GM23338 (cell line): ENCODE measurements around the gene PPP2R1B. TPM values are rescaled to one million over a fixed set of nuclear protein-coding genes. Genes with fewer than 3 reads are reported as not detected.

Experiments
- ATAC-seq: fragments of 200-7000 bp; cut with Tn5 transposase; 3 replicates; pipeline ENCODE4 v1.9.1; 2020
- DNase-seq: peaks from one replicate; pipeline ENCODE4 v3.0.0-alpha.2; 2015; ENCODE audit warnings: low spot score
- H2AFZ ChIP-seq: fragments of 200-600 bp; sonication (generic); 2 replicates; pipeline ENCODE4 v1.8.0; 2016; ENCODE audit warnings: antibody characterized with exemption, mild to moderate bottlenecking, moderate library complexity
- H3F3A ChIP-seq: fragments of 200-600 bp; sonication (generic); replicated peaks from 2 replicates; pipeline ENCODE4 v1.8.0; 2017; ENCODE audit warnings: antibody characterized with exemption, mixed run types, low read depth
- H3K27ac ChIP-seq: fragments of 200-600 bp; sonication (generic); 2 replicates; pipeline ENCODE4 v1.6.1; 2016; ENCODE audit warnings: low read depth
- H3K27me3 ChIP-seq: fragments of 200-600 bp; sonication (generic); 2 replicates; pipeline ENCODE4 v1.8.0; 2016; ENCODE audit warnings: mild to moderate bottlenecking, mixed run types, moderate library complexity; ENCODE audit not compliant: insufficient read depth
- H3K36me3 ChIP-seq: fragments of 200-600 bp; sonication (generic); 2 replicates; pipeline ENCODE4 v1.8.0; 2016; ENCODE audit warnings: mild to moderate bottlenecking; ENCODE audit not compliant: insufficient read depth
- H3K4me1 ChIP-seq: fragments of 200-600 bp; sonication (generic); 2 replicates; pipeline ENCODE4 v1.8.0; 2016; ENCODE audit warnings: mild to moderate bottlenecking, moderate library complexity; ENCODE audit not compliant: insufficient read depth
- H3K4me2 ChIP-seq: fragments of 200-600 bp; sonication (generic); 2 replicates; pipeline ENCODE4 v1.7.1; 2017; ENCODE audit warnings: mixed run types
- H3K4me3 ChIP-seq: fragments of 200-600 bp; sonication (generic); 2 replicates; pipeline ENCODE4 v1.6.1; 2016; ENCODE audit warnings: mixed run types
- H3K79me2 ChIP-seq: fragments of 200-600 bp; sonication (generic); replicated peaks from 2 replicates; pipeline ENCODE4 v1.8.0; 2017; ENCODE audit warnings: mild to moderate bottlenecking; ENCODE audit not compliant: insufficient read depth
- H3K9me2 ChIP-seq: fragments of 200-600 bp; sonication (generic); 2 replicates; pipeline ENCODE4 v1.8.0; 2017; ENCODE audit not compliant: insufficient read depth
- H4K20me1 ChIP-seq: fragments of 200-600 bp; sonication (generic); replicated peaks from 2 replicates; pipeline ENCODE4 v1.8.0; 2017; ENCODE audit warnings: mild to moderate bottlenecking; ENCODE audit not compliant: insufficient read depth
- H3K27ac Mint-ChIP-seq: 2 replicates; pipeline ENCODE4 v1.8.0; 2020; ENCODE audit warnings: inconsistent platforms, mild to moderate bottlenecking, moderate library complexity, mixed read lengths
- H3K27me3 Mint-ChIP-seq: 3 replicates; pipeline ENCODE4 v1.8.0; 2022; ENCODE audit warnings: low read depth, mild to moderate bottlenecking, moderate library complexity, mixed read lengths, inconsistent platforms; ENCODE audit not compliant: insufficient read depth, poor library complexity
- H3K36me3 Mint-ChIP-seq: 3 replicates; pipeline ENCODE4 v1.8.0; 2021; ENCODE audit warnings: low read depth, mild to moderate bottlenecking, inconsistent platforms, moderate library complexity, mixed read lengths
- H3K4me1 Mint-ChIP-seq: 3 replicates; pipeline ENCODE4 v1.8.0; 2020; ENCODE audit warnings: mild to moderate bottlenecking, inconsistent platforms, mixed read lengths
- H3K4me3 Mint-ChIP-seq: 3 replicates; pipeline ENCODE4 v1.8.0; 2021; ENCODE audit warnings: moderate library complexity, mild to moderate bottlenecking, inconsistent platforms, mixed read lengths
- H3K9me3 Mint-ChIP-seq: 3 replicates; pipeline ENCODE4 v1.8.0; 2020; ENCODE audit warnings: moderate library complexity, mild to moderate bottlenecking, inconsistent platforms, mixed read lengths
- JUNB ChIP-seq: IDR thresholded peaks from one replicate; pipeline ENCODE4 v1.6.1; 2016; ENCODE audit warnings: antibody characterized with exemption; ENCODE audit not compliant: unreplicated experiment
- polyA plus RNA-seq: library from polyadenylated mRNA; unstranded; fragments of >200 nt; fragmentation: Nextera tagmentation; extraction: Ambion mirVana; gene quantifications from 2 replicates; pipeline ENCODE4 v1.2.1, GENCODE V29; 2016
- total RNA-seq: library from RNA; depleted of rRNA; stranded (reverse); fragments of >200 nt; shearing (Covaris generic); gene quantifications from 2 replicates; pipeline ENCODE4 v1.2.3, GENCODE V29; 2014
- TF ChIP-seq, protein P1 (sequence below): fragments of 250-450 bp; sonication (Bioruptor Pico); IDR thresholded peaks from 2 replicates; pipeline ENCODE4 v1.5.0; 2020; ENCODE audit warnings: mild to moderate bottlenecking, moderate library complexity
- TF ChIP-seq, protein P2 (sequence below), 2 experiments: fragments of 200-600 bp in 1 of 2; sonication (generic) in 1 of 2; conservative IDR thresholded peaks; 2 replicates each; pipeline versions ENCODE4 v1.5.1 to v1.6.1; 2016 to 2017; ENCODE audit warnings: antibody characterized with exemption in 2 of 2, low read depth in 2 of 2, mild to moderate bottlenecking in 2 of 2, moderate library complexity in 1 of 2

PPP2R1B gene
- total and polyA plus RNA-seq, 2 experiments from 2014 or later: 18.5 to 82.0 TPM

DNA sequence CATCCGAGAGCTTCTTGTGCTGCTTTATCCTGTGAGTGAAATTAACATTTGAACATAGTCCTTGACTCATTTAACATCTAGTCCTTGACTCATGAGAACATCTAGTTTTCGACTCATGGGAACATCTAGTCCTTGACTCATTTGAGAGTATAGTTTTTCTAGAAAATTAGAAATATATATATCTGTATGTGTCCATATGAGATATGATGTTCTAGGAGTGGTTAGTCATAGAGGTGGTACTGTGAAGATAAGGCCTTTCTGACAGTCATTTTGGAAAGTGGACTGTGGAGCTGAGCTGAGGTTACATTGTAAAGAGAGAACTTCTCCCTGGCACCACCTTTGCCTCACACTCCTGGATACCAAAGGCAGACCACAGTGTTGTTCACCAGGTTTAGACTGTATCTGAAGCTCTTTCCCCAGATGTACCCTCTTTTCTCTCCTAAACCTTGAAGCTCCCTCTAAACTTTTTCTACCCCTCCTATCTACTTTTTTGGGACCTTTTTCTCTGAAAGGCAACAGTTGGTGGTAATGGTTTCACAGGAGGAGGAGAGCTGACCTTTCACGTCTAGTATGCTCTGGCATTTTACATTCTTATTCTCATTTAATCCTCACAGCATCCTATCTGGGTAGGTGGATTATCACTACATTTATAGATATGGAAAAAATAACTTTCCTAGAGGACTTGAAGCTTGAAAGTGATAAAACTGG lies 67.2 kb downstream of the PPP2R1B start (continued):
- TF ChIP-seq, protein P1, sequence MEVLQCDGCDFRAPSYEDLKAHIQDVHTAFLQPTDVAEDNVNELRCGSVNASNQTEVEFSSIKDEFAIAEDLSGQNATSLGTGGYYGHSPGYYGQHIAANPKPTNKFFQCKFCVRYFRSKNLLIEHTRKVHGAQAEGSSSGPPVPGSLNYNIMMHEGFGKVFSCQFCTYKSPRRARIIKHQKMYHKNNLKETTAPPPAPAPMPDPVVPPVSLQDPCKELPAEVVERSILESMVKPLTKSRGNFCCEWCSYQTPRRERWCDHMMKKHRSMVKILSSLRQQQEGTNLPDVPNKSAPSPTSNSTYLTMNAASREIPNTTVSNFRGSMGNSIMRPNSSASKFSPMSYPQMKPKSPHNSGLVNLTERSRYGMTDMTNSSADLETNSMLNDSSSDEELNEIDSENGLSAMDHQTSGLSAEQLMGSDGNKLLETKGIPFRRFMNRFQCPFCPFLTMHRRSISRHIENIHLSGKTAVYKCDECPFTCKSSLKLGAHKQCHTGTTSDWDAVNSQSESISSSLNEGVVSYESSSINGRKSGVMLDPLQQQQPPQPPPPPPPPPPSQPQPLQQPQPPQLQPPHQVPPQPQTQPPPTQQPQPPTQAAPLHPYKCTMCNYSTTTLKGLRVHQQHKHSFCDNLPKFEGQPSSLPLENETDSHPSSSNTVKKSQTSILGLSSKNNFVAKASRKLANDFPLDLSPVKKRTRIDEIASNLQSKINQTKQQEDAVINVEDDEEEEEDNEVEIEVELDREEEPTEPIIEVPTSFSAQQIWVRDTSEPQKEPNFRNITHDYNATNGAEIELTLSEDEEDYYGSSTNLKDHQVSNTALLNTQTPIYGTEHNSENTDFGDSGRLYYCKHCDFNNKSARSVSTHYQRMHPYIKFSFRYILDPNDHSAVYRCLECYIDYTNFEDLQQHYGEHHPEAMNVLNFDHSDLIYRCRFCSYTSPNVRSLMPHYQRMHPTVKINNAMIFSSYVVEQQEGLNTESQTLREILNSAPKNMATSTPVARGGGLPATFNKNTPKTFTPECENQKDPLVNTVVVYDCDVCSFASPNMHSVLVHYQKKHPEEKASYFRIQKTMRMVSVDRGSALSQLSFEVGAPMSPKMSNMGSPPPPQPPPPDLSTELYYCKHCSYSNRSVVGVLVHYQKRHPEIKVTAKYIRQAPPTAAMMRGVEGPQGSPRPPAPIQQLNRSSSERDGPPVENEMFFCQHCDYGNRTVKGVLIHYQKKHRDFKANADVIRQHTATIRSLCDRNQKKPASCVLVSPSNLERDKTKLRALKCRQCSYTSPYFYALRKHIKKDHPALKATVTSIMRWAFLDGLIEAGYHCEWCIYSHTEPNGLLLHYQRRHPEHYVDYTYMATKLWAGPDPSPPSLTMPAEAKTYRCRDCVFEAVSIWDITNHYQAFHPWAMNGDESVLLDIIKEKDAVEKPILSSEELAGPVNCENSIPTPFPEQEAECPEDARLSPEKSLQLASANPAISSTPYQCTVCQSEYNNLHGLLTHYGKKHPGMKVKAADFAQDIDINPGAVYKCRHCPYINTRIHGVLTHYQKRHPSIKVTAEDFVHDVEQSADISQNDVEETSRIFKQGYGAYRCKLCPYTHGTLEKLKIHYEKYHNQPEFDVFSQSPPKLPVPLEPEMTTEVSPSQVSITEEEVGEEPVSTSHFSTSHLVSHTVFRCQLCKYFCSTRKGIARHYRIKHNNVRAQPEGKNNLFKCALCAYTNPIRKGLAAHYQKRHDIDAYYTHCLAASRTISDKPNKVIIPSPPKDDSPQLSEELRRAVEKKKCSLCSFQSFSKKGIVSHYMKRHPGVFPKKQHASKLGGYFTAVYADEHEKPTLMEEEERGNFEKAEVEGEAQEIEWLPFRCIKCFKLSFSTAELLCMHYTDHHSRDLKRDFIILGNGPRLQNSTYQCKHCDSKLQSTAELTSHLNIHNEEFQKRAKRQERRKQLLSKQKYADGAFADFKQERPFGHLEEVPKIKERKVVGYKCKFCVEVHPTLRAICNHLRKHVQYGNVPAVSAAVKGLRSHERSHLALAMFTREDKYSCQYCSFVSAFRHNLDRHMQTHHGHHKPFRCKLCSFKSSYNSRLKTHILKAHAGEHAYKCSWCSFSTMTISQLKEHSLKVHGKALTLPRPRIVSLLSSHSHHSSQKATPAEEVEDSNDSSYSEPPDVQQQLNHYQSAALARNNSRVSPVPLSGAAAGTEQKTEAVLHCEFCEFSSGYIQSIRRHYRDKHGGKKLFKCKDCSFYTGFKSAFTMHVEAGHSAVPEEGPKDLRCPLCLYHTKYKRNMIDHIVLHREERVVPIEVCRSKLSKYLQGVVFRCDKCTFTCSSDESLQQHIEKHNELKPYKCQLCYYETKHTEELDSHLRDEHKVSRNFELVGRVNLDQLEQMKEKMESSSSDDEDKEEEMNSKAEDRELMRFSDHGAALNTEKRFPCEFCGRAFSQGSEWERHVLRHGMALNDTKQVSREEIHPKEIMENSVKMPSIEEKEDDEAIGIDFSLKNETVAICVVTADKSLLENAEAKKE (CRISPR knock-in tag): no peak

DNA sequence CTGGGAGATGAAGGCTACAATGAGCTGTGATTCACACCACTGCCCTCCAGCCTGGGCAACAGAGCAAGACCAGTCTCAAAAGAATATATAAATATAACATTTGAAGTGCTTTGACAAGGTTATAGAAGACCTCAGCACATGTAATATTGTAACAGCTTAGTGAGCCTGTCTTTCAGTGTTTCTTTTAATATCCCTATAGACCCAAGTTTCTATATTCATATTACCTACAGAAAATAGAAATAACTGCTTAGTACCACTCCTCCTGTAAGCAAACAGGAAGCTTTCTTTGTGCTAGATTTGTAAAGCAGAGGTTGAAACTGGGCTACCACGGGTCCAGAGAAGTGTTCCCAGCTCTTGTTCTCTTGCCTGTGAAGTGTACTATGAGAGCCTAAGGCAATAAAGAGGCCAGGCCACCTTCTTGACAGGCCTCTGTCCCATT lies 68.2 kb downstream of the PPP2R1B start:
- H3K4me3 ChIP-seq: no peak overlapping the region
- no peak overlapping the region for H3K4me3 Mint-ChIP-seq
- no peaks in the 10 kb centered on the region for H3K9me2 ChIP-seq
- H3K9me3 Mint-ChIP-seq: no peaks in the 10 kb centered on the region
- no peak overlapping the region for H3K27ac ChIP-seq
- H3K36me3 Mint-ChIP-seq: no peaks in the 10 kb centered on the region
- no peaks in the 10 kb centered on the region for H3K36me3 ChIP-seq
- H3K27me3 Mint-ChIP-seq: peaks cover 2% of the 10 kb centered on the region
- no peak overlapping the region for H2AFZ ChIP-seq
- peaks cover 23% of the 10 kb centered on the region for H3K4me1 Mint-ChIP-seq
- H3K79me2 ChIP-seq: no peaks in the 10 kb centered on the region
- ATAC-seq (no peak), DNase-seq (no peak)
- H4K20me1 ChIP-seq: no peaks in the 10 kb centered on the region
- H3K4me2 ChIP-seq: no peak overlapping the region
- no peaks in the 10 kb centered on the region for H3K27me3 ChIP-seq
- peaks cover 10% of the 10 kb centered on the region for H3K4me1 ChIP-seq
- no peak overlapping the region for H3K27ac Mint-ChIP-seq
- no peaks in the 10 kb centered on the region for H3F3A ChIP-seq
- no peak for TF ChIP-seq JUNB
- TF ChIP-seq, protein P2, sequence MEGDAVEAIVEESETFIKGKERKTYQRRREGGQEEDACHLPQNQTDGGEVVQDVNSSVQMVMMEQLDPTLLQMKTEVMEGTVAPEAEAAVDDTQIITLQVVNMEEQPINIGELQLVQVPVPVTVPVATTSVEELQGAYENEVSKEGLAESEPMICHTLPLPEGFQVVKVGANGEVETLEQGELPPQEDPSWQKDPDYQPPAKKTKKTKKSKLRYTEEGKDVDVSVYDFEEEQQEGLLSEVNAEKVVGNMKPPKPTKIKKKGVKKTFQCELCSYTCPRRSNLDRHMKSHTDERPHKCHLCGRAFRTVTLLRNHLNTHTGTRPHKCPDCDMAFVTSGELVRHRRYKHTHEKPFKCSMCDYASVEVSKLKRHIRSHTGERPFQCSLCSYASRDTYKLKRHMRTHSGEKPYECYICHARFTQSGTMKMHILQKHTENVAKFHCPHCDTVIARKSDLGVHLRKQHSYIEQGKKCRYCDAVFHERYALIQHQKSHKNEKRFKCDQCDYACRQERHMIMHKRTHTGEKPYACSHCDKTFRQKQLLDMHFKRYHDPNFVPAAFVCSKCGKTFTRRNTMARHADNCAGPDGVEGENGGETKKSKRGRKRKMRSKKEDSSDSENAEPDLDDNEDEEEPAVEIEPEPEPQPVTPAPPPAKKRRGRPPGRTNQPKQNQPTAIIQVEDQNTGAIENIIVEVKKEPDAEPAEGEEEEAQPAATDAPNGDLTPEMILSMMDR (conservative IDR thresholded peaks at IDR 0.05; ENCODE audit: low read depth in 2 of 2): no peak
- TF ChIP-seq, protein P1 (CRISPR knock-in tag): no peak
